Measurements from ENCODE around the gene WFDC8. TPM values are rescaled to one million over a fixed set of nuclear protein-coding genes. Genes with fewer than 3 reads are reported as not detected.

WFDC8 gene
- total RNA-seq, 4 donors from 2014 or later, result not detected

DNA sequence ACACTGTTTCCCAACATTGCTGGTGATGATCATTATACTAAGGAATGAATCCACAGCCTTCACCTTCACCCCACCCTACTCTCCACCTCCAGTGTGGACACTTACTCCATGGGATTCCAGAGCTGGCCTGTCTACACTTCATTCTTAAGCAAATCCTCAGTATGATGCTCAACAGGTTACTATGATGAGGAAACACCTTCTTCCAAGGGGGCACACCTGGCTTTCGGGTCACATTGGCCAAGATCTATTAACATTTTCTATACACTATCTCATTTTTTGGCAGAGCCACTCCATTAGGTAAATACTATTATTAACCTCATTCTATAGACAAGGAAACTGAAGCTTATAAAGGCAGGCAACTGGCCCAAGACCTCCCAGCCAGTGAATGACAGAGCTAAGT lies 23.9 kb downstream of the WFDC8 start:
- no peak overlapping the region for H3K4me3 ChIP-seq

DNA sequence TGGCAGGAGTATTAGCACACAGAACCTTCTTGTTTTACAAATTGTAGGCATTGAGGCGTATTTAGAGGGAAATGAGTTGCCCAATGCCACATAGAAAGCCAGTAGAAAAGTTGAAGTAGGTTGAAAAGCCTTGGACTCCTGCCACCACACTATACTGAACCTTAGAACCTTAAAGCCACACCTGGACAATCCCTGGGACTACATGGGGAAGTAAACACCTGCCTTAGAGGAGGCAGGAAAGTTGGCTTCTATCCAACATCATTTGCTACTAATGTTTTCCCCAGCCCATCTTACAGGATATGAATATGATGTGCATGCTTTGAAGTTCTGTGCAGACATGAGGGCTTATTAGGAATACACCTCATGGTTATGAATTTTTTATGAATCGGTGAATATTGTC lies 26.6 kb downstream of the WFDC8 start:
- Histone ChIP-seq H3K9me3 (peaks cover 0 to 5% (median 0%) of the 10 kb centered on the region in 3 donors), H3K27me3 (peaks cover under 1% of the 10 kb centered on the region), H3K4me1 (no peaks in the 10 kb centered on the region), H3K27ac (no peak overlapping the region), H3K4me3 (no peak overlapping the region), H3K36me3 (no peaks in the 10 kb centered on the region)
- TF ChIP-seq POLR2A (IDR thresholded peaks at IDR 0.05) (no peak), EP300 (IDR thresholded peaks at IDR 0.05) (no peak), POLR2AphosphoS5 (IDR thresholded peaks at IDR 0.05) (no peak)
- TF ChIP-seq, protein P1, sequence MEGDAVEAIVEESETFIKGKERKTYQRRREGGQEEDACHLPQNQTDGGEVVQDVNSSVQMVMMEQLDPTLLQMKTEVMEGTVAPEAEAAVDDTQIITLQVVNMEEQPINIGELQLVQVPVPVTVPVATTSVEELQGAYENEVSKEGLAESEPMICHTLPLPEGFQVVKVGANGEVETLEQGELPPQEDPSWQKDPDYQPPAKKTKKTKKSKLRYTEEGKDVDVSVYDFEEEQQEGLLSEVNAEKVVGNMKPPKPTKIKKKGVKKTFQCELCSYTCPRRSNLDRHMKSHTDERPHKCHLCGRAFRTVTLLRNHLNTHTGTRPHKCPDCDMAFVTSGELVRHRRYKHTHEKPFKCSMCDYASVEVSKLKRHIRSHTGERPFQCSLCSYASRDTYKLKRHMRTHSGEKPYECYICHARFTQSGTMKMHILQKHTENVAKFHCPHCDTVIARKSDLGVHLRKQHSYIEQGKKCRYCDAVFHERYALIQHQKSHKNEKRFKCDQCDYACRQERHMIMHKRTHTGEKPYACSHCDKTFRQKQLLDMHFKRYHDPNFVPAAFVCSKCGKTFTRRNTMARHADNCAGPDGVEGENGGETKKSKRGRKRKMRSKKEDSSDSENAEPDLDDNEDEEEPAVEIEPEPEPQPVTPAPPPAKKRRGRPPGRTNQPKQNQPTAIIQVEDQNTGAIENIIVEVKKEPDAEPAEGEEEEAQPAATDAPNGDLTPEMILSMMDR (IDR thresholded peaks at IDR 0.05), result no peak
- no peak for ATAC-seq
- WGBS, 2 donors (ENCODE audit: low coverage in 1 of 2), result 76 to 81% methylated on average over 2 of the region's 2 CpGs

More for the DNA sequence above, 23.9 kb downstream of the WFDC8 start:
- no peak for ATAC-seq
- H3K4me1 ChIP-seq, result no peaks in the 10 kb centered on the region
- H3K27me3 ChIP-seq, result peaks cover 7% of the 10 kb centered on the region
- 100% methylated on average over 1 of the region's 1 CpG; no CpG with 5 or more reads in 1 of the 2 donors for WGBS, 2 donors (ENCODE audit: low coverage in 1 of 2)
- H3K9me3 ChIP-seq, result peaks cover 0 to 5% (median 0%) of the 10 kb centered on the region in 3 donors
- no peaks in the 10 kb centered on the region for H3K36me3 ChIP-seq
- TF ChIP-seq POLR2AphosphoS5 (IDR thresholded peaks at IDR 0.05), result no peak
- TF ChIP-seq, protein P1 (IDR thresholded peaks at IDR 0.05), result no peak
- no peak for TF ChIP-seq POLR2A (IDR thresholded peaks at IDR 0.05)
- no peak overlapping the region for H3K27ac ChIP-seq

DNA sequence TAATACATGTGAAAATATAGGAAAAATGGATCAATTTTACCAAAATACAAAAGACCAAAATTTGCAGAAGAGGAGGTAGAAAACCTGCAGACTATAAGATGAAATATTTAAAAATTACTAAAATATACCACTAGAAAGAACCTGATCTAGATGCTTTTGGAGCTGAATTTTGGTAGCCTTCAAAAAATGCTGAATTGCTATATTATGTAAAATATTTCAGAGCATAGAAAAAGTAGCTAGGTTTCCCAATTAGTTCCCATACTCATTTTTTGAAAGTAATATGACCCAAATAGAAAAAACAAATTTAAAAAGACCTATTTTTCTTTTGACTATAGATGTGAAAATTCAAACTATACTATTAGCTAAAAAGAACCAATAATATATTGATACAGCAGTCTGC lies 28.3 kb downstream of the WFDC8 start:
- TF ChIP-seq, protein P1 (IDR thresholded peaks at IDR 0.05), result no peak
- Histone ChIP-seq H3K36me3 (no peaks in the 10 kb centered on the region), H3K4me3 (no peak overlapping the region), H3K27ac (no peak overlapping the region), H3K4me1 (no peaks in the 10 kb centered on the region), H3K9me3 (peaks cover 0 to 5% (median 0%) of the 10 kb centered on the region in 3 donors), H3K27me3 (no peaks in the 10 kb centered on the region)
- no peak for ATAC-seq

DNA sequence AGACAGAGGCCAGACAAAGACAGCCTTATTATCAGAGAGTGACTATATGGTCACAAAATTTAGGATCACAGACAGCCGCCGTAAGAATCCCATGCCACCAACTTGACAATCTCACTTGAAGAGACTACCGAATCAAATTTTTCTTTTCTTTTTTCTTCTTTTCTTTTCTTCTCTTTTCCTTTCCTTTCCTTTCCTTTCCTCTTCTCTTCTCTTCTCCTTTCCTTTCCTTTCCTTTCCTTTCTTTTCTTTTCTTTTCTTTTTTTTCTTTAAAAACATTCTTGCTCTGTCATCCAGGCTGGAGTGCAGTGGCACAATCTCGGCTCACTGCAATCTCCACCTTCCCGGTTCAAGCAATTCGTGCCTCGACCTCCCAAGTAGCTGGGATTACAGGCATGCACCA lies 30.7 kb downstream of the WFDC8 start:
- Histone ChIP-seq H3K27ac (no peak overlapping the region), H3K36me3 (no peaks in the 10 kb centered on the region), H3K4me1 (no peaks in the 10 kb centered on the region), H3K27me3 (no peaks in the 10 kb centered on the region), H3K4me3 (no peak overlapping the region), H3K9me3 (peaks cover 0 to 5% (median 0%) of the 10 kb centered on the region in 3 donors)
- WGBS, 2 donors (ENCODE audit: low coverage in 1 of 2), result 78 to 82% methylated on average over 3 of the region's 7 CpGs
- TF ChIP-seq POLR2A (IDR thresholded peaks at IDR 0.05) (no peak), POLR2AphosphoS5 (IDR thresholded peaks at IDR 0.05) (no peak), EP300 (IDR thresholded peaks at IDR 0.05) (no peak)
- TF ChIP-seq, protein P1 (IDR thresholded peaks at IDR 0.05), result no peak
- no peak for ATAC-seq

DNA sequence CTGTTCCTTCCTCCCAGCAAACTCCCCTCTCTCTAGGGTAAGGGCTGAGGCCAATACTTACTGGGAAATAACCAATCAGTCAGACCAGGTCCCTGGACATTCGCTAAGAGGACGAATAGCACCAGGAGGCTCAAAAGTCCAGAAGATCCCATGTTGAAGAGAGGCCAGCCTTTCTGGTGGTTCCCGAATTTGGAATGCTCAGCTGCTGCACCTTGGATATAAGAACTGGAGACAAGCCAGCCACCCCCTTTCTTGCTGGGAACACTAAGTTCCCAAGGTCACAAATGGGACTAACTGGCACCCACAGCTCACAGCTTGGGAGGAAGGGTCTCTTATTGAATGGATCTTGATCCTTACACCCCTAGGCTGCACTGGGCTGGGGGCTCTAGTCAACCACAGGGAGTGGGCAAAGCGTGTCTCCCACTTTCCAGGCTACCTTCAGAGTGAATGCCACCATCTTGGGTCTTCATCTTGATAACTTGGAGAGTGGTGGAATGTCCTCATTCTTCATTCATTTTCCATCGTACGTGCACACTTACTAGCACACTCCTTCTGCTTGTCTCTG lies 31.8 kb downstream of the WFDC8 start, which contains the start of gene EPPIN:
Gene EPPIN (minus strand): TSS at position 196 of the 565 bp plus-strand sequence. CDS start 44 bp downstream, at position 152.
- ATAC-seq, result no peak
- Histone ChIP-seq H3K27ac (no peak within 1 kb of the TSS), H3K4me1 (no peaks in the 10 kb centered on the region), H3K9me3 (peaks cover 0 to 5% (median 0%) of the 10 kb centered on the region in 3 donors), H3K36me3 (no peaks in the 10 kb centered on the region), H3K4me3 (no peak within 1 kb of the TSS), H3K27me3 (no peaks in the 10 kb centered on the region)
- 64 to 77% methylated on average over 3 to 5 of the region's 6 CpGs for WGBS, 2 donors (ENCODE audit: low coverage in 1 of 2)
- TF ChIP-seq, protein P1 (IDR thresholded peaks at IDR 0.05), result no peak
- TF ChIP-seq EP300 (IDR thresholded peaks at IDR 0.05), result no peak
- TF ChIP-seq POLR2A (IDR thresholded peaks at IDR 0.05), result no peak
- no peak for TF ChIP-seq POLR2AphosphoS5 (IDR thresholded peaks at IDR 0.05)

Measured in gastroesophageal sphincter (tissue), 4 donors.